Measurements from ENCODE around the gene WDR27. TPM values are rescaled to one million over a fixed set of nuclear protein-coding genes. Genes with fewer than 3 reads are reported as not detected.

Gene WDR27
- total and polyA plus RNA-seq, 2 experiments from 2014 or later: 27.7 to 29.7 TPM

GRCh38 chr6:169667716-169668115 is 34.1 kb downstream of the WDR27 start:
- TF ChIP-seq EZH2 (IDR thresholded peaks at IDR 0.05; ENCODE audit: borderline replicate concordance) (no peak), EZH2phosphoT487 (IDR thresholded peaks at IDR 0.05; ENCODE audit: low read depth, severe bottlenecking, unreplicated experiment) (no peak)
- TF ChIP-seq, protein P1, sequence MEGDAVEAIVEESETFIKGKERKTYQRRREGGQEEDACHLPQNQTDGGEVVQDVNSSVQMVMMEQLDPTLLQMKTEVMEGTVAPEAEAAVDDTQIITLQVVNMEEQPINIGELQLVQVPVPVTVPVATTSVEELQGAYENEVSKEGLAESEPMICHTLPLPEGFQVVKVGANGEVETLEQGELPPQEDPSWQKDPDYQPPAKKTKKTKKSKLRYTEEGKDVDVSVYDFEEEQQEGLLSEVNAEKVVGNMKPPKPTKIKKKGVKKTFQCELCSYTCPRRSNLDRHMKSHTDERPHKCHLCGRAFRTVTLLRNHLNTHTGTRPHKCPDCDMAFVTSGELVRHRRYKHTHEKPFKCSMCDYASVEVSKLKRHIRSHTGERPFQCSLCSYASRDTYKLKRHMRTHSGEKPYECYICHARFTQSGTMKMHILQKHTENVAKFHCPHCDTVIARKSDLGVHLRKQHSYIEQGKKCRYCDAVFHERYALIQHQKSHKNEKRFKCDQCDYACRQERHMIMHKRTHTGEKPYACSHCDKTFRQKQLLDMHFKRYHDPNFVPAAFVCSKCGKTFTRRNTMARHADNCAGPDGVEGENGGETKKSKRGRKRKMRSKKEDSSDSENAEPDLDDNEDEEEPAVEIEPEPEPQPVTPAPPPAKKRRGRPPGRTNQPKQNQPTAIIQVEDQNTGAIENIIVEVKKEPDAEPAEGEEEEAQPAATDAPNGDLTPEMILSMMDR (IDR thresholded peaks at IDR 0.05; ENCODE audit: poor library complexity): no peak
- 98% methylated on average over 25 of the region's 27 CpGs for whole genome bisulfite sequencing (ENCODE audit: low lambda C conversion rate, missing lambda C conversion rate)
- H3K27ac ChIP-seq: no peak overlapping the region
- H3K4me2 ChIP-seq: no peak overlapping the region
- H3K79me2 ChIP-seq: no peaks in the 10 kb centered on the region
- no peak overlapping the region for H2AFZ ChIP-seq
- no peaks in the 10 kb centered on the region for H3K36me3 ChIP-seq (replicated peaks; ENCODE audit: insufficient read depth, low read depth)
- no peaks in the 10 kb centered on the region for H3K9me3 ChIP-seq (ENCODE audit: low read depth)
- H4K20me1 ChIP-seq (ENCODE audit: insufficient read depth, poor library complexity, severe bottlenecking): no peaks in the 10 kb centered on the region
- no peak overlapping the region for H3K4me3 ChIP-seq
- no peaks in the 10 kb centered on the region for H3K9me2 ChIP-seq (replicated peaks; ENCODE audit: insufficient read depth)
- no peaks in the 10 kb centered on the region for H3K27me3 ChIP-seq
- no peak for DNase-seq (ENCODE audit: low spot score)
- no peaks in the 10 kb centered on the region for H3K4me1 ChIP-seq (ENCODE audit: insufficient read depth)

DNA sequence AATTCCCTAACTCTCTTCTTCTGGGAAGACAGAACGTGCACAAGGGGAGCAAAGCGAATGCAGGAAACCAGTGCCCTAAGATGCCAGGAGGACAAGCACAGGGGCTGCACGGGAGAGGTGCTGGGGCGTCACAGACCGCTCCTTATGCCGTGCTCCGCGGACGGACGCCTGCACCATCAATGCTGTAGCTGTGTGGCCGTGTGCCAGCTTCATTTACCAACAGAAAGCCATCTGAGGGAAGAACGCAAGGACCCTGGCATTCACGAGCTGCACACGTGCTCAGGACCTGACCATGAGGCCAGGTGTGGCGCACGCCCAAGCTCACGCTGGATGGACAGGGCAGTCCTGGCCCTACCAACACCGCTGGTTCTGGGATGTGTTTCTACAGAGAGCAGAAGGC is 35.4 kb downstream of the WDR27 start:
- Histone ChIP-seq H3K4me2 (no peak overlapping the region), H3K9me3 (ENCODE audit: low read depth) (no peaks in the 10 kb centered on the region)

DNA sequence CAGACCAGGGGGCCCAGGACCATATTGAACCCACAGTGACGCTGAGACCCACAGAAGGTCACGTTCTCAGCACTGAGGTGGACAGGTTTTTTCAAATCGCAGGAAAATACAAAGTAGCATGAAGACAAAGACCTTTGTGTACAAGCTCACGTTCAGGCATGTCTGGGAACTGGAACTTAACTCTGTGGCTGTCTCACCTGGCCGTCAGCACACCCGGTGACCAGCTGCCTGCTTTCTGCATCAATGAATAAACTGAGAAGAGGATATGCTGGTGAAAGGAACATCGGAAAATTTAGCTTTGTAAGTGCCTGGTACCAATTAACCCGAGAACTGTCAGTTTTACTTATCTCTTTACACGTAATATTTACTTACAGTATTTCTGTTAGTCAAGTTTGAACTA is 36.5 kb downstream of the WDR27 start:
- Histone ChIP-seq H3K27ac (no peak overlapping the region), H3K36me3 (replicated peaks; ENCODE audit: insufficient read depth, low read depth) (no peaks in the 10 kb centered on the region), H3K4me3 (no peak overlapping the region), H3K4me2 (no peak overlapping the region), H3K79me2 (no peaks in the 10 kb centered on the region), H2AFZ (no peak overlapping the region), H3K4me1 (ENCODE audit: insufficient read depth) (no peaks in the 10 kb centered on the region), H3K9me2 (replicated peaks; ENCODE audit: insufficient read depth) (no peaks in the 10 kb centered on the region), H4K20me1 (ENCODE audit: insufficient read depth, poor library complexity, severe bottlenecking) (no peaks in the 10 kb centered on the region), H3K9me3 (ENCODE audit: low read depth) (no peaks in the 10 kb centered on the region), H3K27me3 (no peaks in the 10 kb centered on the region)
- TF ChIP-seq EZH2 (IDR thresholded peaks at IDR 0.05; ENCODE audit: borderline replicate concordance) (no peak), EZH2phosphoT487 (IDR thresholded peaks at IDR 0.05; ENCODE audit: low read depth, severe bottlenecking, unreplicated experiment) (no peak)
- no peak for DNase-seq (ENCODE audit: low spot score)
- WGBS (ENCODE audit: low lambda C conversion rate, missing lambda C conversion rate): 90% methylated on average over 9 of the region's 9 CpGs

More for the DNA sequence above, 35.4 kb downstream of the WDR27 start:
- H3K9me2 ChIP-seq (replicated peaks; ENCODE audit: insufficient read depth): no peaks in the 10 kb centered on the region
- WGBS (ENCODE audit: low lambda C conversion rate, missing lambda C conversion rate): 99% methylated on average over 18 of the region's 18 CpGs
- TF ChIP-seq, protein P1 (IDR thresholded peaks at IDR 0.05; ENCODE audit: poor library complexity): no peak
- no peak overlapping the region for H2AFZ ChIP-seq
- H3K4me3 ChIP-seq: no peak overlapping the region
- H3K4me1 ChIP-seq (ENCODE audit: insufficient read depth): no peaks in the 10 kb centered on the region
- no peaks in the 10 kb centered on the region for H4K20me1 ChIP-seq (ENCODE audit: insufficient read depth, poor library complexity, severe bottlenecking)
- no peak overlapping the region for H3K27ac ChIP-seq
- no peak for DNase-seq (ENCODE audit: low spot score)
- H3K27me3 ChIP-seq: no peaks in the 10 kb centered on the region
- no peaks in the 10 kb centered on the region for H3K79me2 ChIP-seq
- no peaks in the 10 kb centered on the region for H3K36me3 ChIP-seq (replicated peaks; ENCODE audit: insufficient read depth, low read depth)

GRCh38 chr6:169664227-169664626 is 37.6 kb downstream of the WDR27 start:
- H3K79me2 ChIP-seq: no peaks in the 10 kb centered on the region
- no peak overlapping the region for H3K27ac ChIP-seq
- H3K27me3 ChIP-seq: no peaks in the 10 kb centered on the region
- H3K9me3 ChIP-seq (ENCODE audit: low read depth): no peaks in the 10 kb centered on the region
- WGBS (ENCODE audit: low lambda C conversion rate, missing lambda C conversion rate): 95% methylated on average over 14 of the region's 14 CpGs
- no peak for DNase-seq (ENCODE audit: low spot score)
- no peak overlapping the region for H3K4me2 ChIP-seq
- H3K9me2 ChIP-seq (replicated peaks; ENCODE audit: insufficient read depth): no peaks in the 10 kb centered on the region
- no peaks in the 10 kb centered on the region for H3K36me3 ChIP-seq (replicated peaks; ENCODE audit: insufficient read depth, low read depth)
- H3K4me3 ChIP-seq: no peak overlapping the region
- no peaks in the 10 kb centered on the region for H4K20me1 ChIP-seq (ENCODE audit: insufficient read depth, poor library complexity, severe bottlenecking)
- no peak overlapping the region for H2AFZ ChIP-seq
- TF ChIP-seq EZH2phosphoT487 (IDR thresholded peaks at IDR 0.05; ENCODE audit: low read depth, severe bottlenecking, unreplicated experiment) (no peak), EZH2 (IDR thresholded peaks at IDR 0.05; ENCODE audit: borderline replicate concordance) (no peak)
- TF ChIP-seq, protein P1 (IDR thresholded peaks at IDR 0.05; ENCODE audit: poor library complexity): no peak
- H3K4me1 ChIP-seq (ENCODE audit: insufficient read depth): no peaks in the 10 kb centered on the region
